AG10803 (cell line): ENCODE data around the gene MCM3AP.

Experiments used
- DNase-seq: peaks from one replicate; pipeline ENCODE4 v3.0.0; 2010; ENCODE audit warnings: low read depth
- H3K4me3 ChIP-seq: 2 replicates; pipeline ENCODE4 v1.5.1; 2011; ENCODE audit warnings: mild to moderate bottlenecking, low read length, control low read depth
- CTCF ChIP-seq: conservative IDR thresholded peaks from 2 replicates; pipeline ENCODE4 v1.5.1; 2011; ENCODE audit warnings: mild to moderate bottlenecking, low read length, control low read depth, inconsistent platforms

The MCM3AP gene

GRCh38 chr21:46295996-46296752, 10.8 kb upstream of the MCM3AP start:
- no peak for TF ChIP-seq CTCF
- DNase-seq: peak; percentile 96
- no peak overlapping the region for H3K4me3 ChIP-seq

- TF ChIP-seq CTCF: no peak
- peak; percentile 55 for DNase-seq
- H3K4me3 ChIP-seq: no peak overlapping the region
These were observed 9.9 kb upstream of the MCM3AP start for GRCh38 chr21:46295177-46295770.

- no peak overlapping the region for H3K4me3 ChIP-seq
- 0 out of 2 replicates have a peak, but pooled peaks have one; percentile 4 for TF ChIP-seq CTCF
- DNase-seq: peak; percentile 69
These were observed 9.3 kb upstream of the MCM3AP start for GRCh38 chr21:46294647-46295176.

- DNase-seq: no peak
- TF ChIP-seq CTCF: no peak
- H3K4me3 ChIP-seq: no peak overlapping the region
These were observed 6.2 kb upstream of the MCM3AP start for GRCh38 chr21:46291561-46291960.

- DNase-seq: no peak
- no peak for TF ChIP-seq CTCF
- H3K4me3 ChIP-seq: no peak overlapping the region
These were observed 4.3 kb upstream of the MCM3AP start for GRCh38 chr21:46289655-46290179.

GRCh38 chr21:46287541-46287940, 2.1 kb upstream of the MCM3AP start:
- no peak for DNase-seq
- TF ChIP-seq CTCF: no peak
- H3K4me3 ChIP-seq: no peak overlapping the region
